Mononuclear cell (primary cell): ENCODE measurements around the gene TK2. TPM values are rescaled to one million over a fixed set of nuclear protein-coding genes. Genes with fewer than 3 reads are reported as not detected.
"Not testable (repeated sequence)": the region's sequence is repeated elsewhere in the genome, so short reads cannot be mapped to it uniquely, and the experiment has no call there.

Experiments used
- H3K27me3 ChIP-seq: 2 replicates; pipeline ENCODE4 v1.6.0; 2011; ENCODE audit warnings: low read length, control low read depth; ENCODE audit not compliant: insufficient read depth
- H3K4me1 ChIP-seq: 2 replicates; pipeline ENCODE4 v1.5.1; 2011; ENCODE audit warnings: mild to moderate bottlenecking, low read length, control low read depth; ENCODE audit not compliant: insufficient read depth
- H3K4me3 ChIP-seq: 2 replicates; pipeline ENCODE4 v1.5.1; 2011; ENCODE audit warnings: mild to moderate bottlenecking, low read length, moderate library complexity
- H3K9me3 ChIP-seq: 2 replicates; pipeline ENCODE4 v1.5.1; 2011; ENCODE audit warnings: low read depth, mild to moderate bottlenecking, control low read depth, low read length
- total RNA-seq: library from RNA; depleted of rRNA; stranded (reverse); fragments of >200 nt; gene quantifications from one replicate; pipeline ENCODE4 v1.2.3, GENCODE V29; 2012

Gene TK2
- total RNA-seq = 8.8 TPM

DNA sequence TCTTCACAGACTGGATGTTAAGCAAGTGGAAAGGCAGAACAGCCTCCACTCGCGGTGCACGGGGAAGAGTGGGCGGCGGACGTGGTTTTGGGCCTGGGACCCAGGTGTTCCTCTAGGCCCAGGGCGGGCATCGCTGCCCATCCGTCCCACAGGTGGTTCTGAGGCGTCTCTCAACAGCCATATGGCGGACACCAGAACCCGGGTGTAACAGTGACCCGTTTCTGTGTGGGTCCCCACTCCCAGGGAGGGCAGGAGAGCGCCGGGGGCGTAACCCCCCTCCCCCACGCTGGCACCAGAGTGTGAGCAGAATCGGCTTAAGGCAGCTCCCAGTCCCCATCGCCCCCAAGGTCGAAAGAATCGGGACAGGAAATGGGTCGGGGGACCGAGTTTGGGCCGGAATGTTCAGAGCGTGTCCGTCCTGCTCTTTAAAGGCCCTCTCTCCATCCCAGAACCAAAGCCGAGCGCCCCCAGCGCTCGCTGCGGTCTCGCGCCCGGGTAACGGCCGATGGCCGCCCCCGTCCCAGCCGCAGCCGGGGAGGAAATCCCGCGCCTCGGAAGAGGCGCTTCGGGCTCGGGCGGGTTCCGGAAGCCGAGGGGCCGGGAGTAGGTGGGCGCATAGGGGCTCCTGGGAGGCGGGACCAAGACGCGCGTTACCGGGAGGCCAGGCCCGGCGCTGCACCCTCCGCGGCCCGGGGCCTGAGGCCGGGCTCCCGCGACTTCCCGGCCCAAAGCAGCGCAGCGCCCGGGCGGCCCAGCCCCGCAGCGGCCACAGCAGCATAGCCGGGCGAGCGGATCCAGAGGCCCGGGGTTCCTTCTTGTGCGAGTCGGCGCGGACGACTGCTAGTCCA, at the start of gene TK2:
TK2 (minus strand) TSS at position 839 of the 848 bp plus-strand sequence; CDS start at position 778, 61 bp downstream.
- Histone ChIP-seq H3K27me3 (no peaks in the 10 kb centered on the region), H3K4me3 (peak within 1 kb of the TSS; percentile 60), H3K4me1 (peaks cover 85% of the 10 kb centered on the region), H3K9me3 (no peaks in the 10 kb centered on the region)

- H3K27me3 ChIP-seq = no peaks in the 10 kb centered on the region
- no peaks in the 10 kb centered on the region for H3K9me3 ChIP-seq
- no peak overlapping the region for H3K4me3 ChIP-seq
- peaks cover 9% of the 10 kb centered on the region for H3K4me1 ChIP-seq
Measured at GRCh38 chr16:66598111-66598510, 48.2 kb upstream of the TK2 start.

DNA sequence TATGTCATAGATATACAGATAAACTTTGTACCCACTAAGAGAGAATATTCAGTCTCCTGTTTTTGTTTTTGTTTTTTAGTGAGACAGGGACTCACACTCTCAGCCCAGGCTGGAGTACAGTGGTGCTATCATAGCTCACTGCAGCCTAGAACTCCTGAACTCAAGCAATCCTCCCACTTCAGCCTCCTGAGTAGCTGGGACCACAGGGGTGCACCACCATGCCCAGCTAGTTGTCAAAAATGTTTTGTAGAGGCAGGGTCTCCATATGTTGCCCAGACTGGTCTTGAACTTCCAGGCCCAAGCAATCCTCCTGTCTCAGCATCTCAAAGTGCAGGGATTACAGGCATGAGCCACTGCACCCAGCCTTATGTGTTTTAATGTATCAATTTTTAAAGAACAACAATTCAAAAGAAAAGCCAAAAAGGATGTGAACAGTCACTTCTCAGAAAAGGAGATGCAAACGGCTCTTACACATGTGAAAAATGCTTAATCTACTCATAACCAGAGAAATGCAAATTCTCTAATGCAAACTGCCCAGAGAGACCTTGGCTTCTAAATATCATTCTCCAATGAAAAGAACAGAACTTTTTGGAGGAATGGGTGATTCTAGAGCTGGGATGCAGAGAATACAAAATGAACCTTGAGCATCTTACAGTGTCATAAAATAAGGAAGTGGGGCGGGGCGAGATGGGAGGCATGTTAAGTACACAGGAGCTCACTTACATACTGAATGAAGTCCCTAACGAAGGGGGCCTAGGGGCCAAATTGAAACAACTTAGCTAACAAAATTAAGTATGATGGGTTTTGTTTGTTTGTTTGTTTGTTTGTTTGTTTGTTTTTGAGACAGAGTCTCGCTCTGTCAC, 47.3 kb upstream of the TK2 start:
- H3K27me3 ChIP-seq = no peaks in the 10 kb centered on the region
- H3K9me3 ChIP-seq = no peaks in the 10 kb centered on the region
- peaks cover 9% of the 10 kb centered on the region for H3K4me1 ChIP-seq
- no peak overlapping the region for H3K4me3 ChIP-seq

GRCh38 chr16:66596559-66596958, 46.6 kb upstream of the TK2 start:
- not testable (repeated sequence) for H3K9me3 ChIP-seq, H3K4me1 ChIP-seq, H3K27me3 ChIP-seq, H3K4me3 ChIP-seq

GRCh38 chr16:66594739-66595138, 44.8 kb upstream of the TK2 start:
- H3K9me3 ChIP-seq = no peaks in the 10 kb centered on the region
- no peaks in the 10 kb centered on the region for H3K27me3 ChIP-seq
- no peak overlapping the region for H3K4me3 ChIP-seq
- peaks cover 22% of the 10 kb centered on the region for H3K4me1 ChIP-seq

DNA sequence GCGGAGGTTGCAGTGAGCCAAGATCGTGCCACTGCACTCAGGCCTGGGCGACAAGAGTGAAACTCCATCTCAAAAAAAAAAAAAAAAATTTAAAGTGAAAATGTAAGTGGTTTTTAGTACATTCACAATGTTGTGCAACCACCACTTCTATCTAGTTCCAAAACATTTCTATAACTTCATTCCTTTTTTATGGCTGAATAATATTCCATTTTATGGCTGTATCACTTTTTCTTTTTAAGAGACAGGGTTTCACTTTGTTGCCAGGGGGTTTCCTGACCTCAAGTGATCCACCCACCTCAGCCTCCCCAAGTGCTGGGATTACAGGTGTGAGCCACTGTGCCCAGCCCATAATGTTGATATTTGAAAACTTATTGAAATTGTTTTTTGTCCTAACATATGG, 42.9 kb upstream of the TK2 start:
- no peak overlapping the region for H3K4me3 ChIP-seq
- H3K27me3 ChIP-seq = no peaks in the 10 kb centered on the region
- H3K9me3 ChIP-seq = no peaks in the 10 kb centered on the region
- H3K4me1 ChIP-seq = peaks cover 36% of the 10 kb centered on the region

DNA sequence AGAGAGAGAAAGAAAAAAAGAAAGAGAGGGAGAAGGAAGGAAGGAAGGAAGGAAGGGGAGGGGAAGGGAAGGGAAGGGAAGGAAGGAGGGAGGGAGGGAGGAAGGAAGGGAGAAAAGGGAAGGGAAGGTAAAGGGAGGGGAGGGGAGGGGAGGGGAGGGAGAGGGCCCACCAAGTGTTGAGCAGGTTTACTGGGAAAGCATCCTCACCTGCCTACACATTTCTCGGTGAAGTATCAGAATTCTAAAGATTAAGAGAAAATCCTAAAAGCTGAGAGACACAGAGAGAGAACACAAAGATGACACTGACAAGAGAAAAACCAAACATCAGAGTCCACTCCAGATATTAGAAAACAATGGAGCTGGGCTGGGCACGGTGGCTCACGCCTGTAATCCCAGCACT, 42.3 kb upstream of the TK2 start:
- peaks cover 41% of the 10 kb centered on the region for H3K4me1 ChIP-seq
- H3K4me3 ChIP-seq = no peak overlapping the region
- no peaks in the 10 kb centered on the region for H3K27me3 ChIP-seq
- no peaks in the 10 kb centered on the region for H3K9me3 ChIP-seq

- Histone ChIP-seq H3K27me3 (no peaks in the 10 kb centered on the region), H3K4me3 (no peak overlapping the region), H3K9me3 (no peaks in the 10 kb centered on the region), H3K4me1 (peaks cover 54% of the 10 kb centered on the region)
Measured at GRCh38 chr16:66591018-66591417, 41.1 kb upstream of the TK2 start.

- Histone ChIP-seq H3K4me3 (peak overlapping the region; percentile 12), H3K4me1 (peaks cover 61% of the 10 kb centered on the region), H3K9me3 (no peaks in the 10 kb centered on the region), H3K27me3 (no peaks in the 10 kb centered on the region)
Measured at GRCh38 chr16:66590322-66590721, 40.4 kb upstream of the TK2 start.

- Histone ChIP-seq H3K9me3 (no peaks in the 10 kb centered on the region), H3K4me3 (no peak overlapping the region), H3K4me1 (peaks cover 63% of the 10 kb centered on the region), H3K27me3 (no peaks in the 10 kb centered on the region)
Measured at GRCh38 chr16:66588981-66589713, 39.2 kb upstream of the TK2 start.

DNA sequence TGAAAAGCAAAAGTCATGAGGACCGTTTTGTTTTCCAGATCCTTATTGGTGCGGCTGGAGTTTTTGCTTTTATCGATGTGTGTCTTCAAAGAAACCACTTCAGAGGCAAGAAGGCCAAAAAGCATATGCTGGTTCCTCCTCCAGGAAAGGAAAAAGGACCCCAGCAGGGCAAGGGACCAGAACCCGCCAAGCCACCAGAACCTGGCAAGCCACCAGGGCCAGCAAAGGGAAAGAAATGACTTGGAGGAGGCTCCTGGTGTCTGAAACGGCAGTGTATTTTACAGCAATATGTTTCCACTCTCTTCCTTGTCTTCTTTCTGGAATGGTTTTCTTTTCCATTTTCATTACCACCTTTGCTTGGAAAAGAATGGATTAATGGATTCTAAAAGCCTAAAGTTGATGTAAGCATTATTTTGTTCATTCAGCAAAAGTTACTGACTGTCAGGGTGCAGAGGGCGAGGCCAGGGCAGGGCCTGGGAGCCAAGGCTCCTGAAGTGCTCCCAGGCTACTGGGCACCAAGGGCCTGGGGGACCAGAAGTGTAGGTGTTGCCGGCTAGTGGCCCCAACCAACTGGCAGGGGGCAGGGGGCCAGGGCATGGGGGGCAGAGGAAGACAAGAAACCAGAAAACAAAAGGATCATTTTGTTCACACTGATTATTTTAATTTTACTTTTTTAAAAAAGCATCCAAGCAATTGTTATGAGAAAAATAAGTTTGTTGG, 38.1 kb upstream of the TK2 start:
- peak overlapping the region; percentile 34 for H3K4me3 ChIP-seq
- no peaks in the 10 kb centered on the region for H3K9me3 ChIP-seq
- H3K27me3 ChIP-seq = no peaks in the 10 kb centered on the region
- peaks cover 66% of the 10 kb centered on the region for H3K4me1 ChIP-seq

- Histone ChIP-seq H3K27me3 (peaks cover 6% of the 10 kb centered on the region), H3K4me3 (no peak overlapping the region), H3K9me3 (no peaks in the 10 kb centered on the region), H3K4me1 (peaks cover 62% of the 10 kb centered on the region)
Measured at GRCh38 chr16:66585481-66586239, 35.7 kb upstream of the TK2 start.

DNA sequence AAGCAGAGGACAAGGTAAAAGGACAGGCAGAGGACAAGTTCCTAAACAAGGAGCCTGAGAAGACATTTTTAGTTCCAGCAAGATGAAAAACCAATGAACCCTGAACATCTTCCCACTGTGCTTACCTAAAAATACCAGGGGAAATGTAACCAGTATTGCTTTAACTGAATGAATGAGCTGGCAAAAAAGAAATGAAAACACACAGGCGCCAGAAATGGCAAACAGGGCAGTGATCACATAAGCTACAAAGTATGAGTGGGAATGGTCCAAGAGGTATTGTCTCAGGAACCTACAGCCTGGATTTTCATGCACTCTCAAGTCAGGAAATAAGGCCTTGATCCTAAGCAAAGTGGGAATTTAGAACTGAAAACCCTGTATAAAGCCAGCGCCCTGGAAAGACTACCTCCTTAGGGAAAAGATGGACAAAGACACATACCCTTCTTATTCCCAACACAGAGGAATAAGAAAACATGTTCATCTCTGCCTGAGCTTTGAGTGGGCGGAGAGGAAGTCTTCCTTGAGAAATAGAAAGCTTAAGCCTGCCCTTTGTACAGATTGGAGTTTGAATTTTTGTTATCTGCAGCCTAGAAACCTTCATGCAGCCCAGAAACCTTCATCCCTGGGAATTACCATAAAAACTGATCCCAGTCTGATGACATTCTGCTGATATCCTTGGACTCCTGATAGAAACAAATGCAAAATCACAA, 31.5 kb upstream of the TK2 start:
- Histone ChIP-seq H3K27me3 (peaks cover 35% of the 10 kb centered on the region), H3K9me3 (no peaks in the 10 kb centered on the region), H3K4me3 (no peak overlapping the region), H3K4me1 (peaks cover 38% of the 10 kb centered on the region)
